Measurements from ENCODE around the gene ABI3.
A peak's percentile ranks its signal among the peaks of the same experiment; 100 is the strongest.

The ABI3 gene

GRCh38 chr17:49197346-49197998, 13.0 kb upstream of the ABI3 start:
- no peak for DNase-seq (ENCODE audit: low read depth in 3 of 3)

- DNase-seq (ENCODE audit: low read depth in 3 of 3), result no peak
Measured at GRCh38 chr17:49198211-49198610, 12.3 kb upstream of the ABI3 start.

DNA sequence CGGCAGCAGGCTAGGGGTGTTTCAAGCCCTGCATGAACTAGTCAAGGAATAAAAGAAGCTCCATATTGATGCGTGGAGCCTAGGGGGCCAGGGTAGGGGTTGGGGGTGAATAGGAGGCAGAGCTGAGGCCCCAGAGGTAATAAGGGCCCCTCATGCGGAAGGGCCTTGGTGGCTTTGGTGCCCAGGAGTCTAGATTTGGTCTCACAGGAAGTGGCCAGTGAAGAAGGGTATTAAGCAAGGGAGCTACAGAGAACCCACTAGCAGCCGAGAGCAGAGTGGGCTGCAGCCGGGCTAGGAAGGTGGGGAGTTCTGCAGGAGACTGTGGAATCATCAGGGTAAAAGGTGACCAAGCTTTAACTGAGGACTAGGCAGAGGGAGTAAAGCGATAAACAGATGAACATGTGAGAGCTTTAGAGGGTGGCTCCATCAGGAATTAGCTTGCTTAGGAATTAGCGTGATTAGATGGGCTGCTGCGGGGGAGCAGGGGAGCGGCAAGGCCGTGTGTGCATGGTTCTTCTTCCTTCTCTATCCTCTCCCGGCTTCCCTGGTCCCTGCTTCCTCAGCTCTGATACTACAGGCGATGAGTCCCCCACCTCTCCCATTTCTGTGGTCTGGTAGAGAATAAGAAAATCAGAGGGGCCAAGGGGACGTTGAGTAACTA, 10.0 kb upstream of the ABI3 start:
- DNase-seq (ENCODE audit: low read depth in 3 of 3), result no peak

DNA sequence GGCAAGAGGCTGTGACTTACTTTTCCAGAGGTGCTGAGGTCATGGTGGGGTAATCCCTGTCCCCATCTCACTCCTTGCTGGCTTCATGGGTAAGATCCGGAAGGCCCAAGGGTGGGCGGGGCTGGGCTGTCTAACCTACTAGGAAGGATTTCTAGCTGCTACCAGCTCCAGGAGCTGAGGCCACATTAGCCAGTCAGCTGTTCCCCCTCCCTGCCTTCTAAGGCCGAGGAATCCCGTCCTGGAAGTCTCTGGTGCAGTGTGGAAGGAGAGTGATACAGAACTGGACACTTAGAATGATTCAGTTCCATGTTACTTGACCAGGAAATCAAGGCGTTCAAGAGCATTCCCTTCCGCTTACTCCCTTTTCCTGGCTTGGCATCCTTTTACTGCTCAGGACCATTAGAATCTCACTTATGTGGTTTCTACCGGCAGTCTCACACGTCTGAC, 9.0 kb upstream of the ABI3 start:
- DNase-seq (ENCODE audit: low read depth in 3 of 3), result no peak

- no peak for DNase-seq (ENCODE audit: low read depth in 3 of 3)
Measured at GRCh38 chr17:49203796-49204195, 6.7 kb upstream of the ABI3 start.

DNA sequence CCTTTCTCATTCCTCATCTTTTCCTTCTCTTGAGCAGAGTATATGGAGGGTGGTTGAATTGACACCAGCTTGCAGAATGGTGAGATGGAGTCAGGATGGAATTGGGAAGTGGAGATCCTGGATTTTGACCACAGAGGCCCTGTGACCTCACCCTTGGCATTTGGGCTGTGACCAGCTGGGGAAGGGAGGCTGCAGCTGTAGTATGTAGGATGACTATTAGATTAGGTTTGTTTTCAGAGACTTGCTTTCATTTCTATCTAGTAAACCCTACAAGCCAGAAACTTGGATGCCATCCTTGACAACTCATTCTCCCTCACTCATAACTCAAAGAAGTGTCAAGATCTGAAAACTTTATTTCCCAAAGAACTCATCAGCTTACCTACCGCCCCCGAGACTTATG, 6.0 kb upstream of the ABI3 start:
- no peak for DNase-seq (ENCODE audit: low read depth in 3 of 3)

DNA sequence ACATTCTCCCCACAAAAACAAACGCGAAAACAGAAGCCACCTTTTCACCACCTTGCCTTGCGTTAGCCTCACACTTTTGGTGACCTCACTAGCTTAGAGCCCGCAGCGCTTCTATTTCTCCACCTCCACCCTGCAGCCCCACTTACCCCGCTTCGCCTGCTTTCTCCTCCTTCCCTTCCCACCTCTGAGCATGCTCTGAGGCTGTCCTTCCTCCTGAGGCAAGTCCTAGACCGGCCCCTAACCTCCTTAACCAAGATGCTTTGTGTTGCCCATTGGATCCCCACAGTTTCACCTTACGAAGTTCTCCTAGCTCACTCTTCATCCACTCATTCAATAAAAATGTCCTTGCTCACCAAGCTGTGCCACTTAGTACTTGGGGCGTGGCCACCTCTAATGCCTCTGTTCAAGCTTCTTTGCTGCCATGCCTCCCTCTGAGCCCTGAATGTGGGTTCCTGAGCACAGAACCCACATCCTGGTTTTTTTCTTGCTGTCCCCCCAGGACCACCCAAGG, 1.4 kb upstream of the ABI3 start:
- DNase-seq (ENCODE audit: low read depth in 3 of 3), result no peak

GRCh38 chr17:49213399-49213798, 2.9 kb downstream of the ABI3 start:
- no peak for DNase-seq (ENCODE audit: low read depth in 3 of 3)

DNA sequence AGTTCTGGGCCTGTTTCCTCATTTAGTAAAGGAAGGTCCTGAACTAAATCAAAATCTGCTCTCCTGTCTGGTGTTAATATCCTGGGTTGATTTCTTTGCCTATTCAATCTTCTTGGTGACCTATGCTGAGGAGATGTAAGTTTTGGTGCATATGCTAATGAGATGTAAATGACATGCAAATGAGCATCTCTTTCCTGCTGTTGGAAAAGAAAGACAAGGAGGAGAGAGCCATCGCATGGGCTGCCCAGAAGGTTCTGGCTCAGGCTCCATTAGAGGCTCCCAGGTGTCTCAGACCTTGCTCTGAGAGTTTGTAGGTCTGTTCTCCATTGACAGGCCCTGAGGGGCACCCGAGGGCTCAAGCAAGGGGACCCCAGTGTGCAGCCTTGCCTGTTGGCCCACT, 3.3 kb downstream of the ABI3 start:
- DNase-seq (ENCODE audit: low read depth in 3 of 3), result no peak

DNA sequence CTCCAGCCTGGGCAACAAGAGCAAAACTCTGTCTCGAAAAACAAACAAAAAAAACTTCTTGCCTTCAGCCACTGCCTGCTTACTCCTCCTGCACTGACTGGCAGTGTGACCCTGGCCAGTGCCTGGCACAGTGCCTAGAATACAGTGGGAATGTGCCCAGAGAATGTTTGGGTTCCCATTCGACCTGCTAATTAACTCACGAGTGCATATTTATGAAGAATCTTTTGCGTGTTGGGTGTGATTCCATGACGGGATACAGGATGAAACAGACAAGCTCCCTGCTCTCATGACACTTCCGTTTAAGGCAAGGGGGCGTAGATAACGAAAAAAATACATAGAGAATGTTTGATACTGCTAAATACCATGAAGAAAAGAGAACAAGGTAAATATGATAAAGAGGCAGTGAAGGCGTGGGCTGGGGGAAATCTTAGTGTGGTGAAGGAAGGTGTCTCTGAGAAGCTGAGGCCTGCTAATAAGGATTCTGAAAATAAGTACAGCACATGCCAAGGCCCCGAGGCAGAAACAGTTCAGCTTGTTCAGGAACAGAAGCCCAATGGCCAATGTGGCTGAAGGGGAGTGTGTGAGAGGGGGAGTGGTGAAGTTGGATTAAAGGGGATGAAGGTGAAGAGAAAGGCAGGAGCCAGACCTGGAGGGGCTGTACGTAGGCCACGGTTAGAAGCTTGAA, 4.3 kb downstream of the ABI3 start:
- DNase-seq (ENCODE audit: low read depth in 3 of 3), result no peak

- DNase-seq (ENCODE audit: low read depth in 3 of 3), result no peak
Measured at GRCh38 chr17:49216482-49216881, 6.0 kb downstream of the ABI3 start.

- DNase-seq (ENCODE audit: low read depth in 3 of 3), result no peak
Measured at GRCh38 chr17:49216953-49217650, 6.6 kb downstream of the ABI3 start.

DNA sequence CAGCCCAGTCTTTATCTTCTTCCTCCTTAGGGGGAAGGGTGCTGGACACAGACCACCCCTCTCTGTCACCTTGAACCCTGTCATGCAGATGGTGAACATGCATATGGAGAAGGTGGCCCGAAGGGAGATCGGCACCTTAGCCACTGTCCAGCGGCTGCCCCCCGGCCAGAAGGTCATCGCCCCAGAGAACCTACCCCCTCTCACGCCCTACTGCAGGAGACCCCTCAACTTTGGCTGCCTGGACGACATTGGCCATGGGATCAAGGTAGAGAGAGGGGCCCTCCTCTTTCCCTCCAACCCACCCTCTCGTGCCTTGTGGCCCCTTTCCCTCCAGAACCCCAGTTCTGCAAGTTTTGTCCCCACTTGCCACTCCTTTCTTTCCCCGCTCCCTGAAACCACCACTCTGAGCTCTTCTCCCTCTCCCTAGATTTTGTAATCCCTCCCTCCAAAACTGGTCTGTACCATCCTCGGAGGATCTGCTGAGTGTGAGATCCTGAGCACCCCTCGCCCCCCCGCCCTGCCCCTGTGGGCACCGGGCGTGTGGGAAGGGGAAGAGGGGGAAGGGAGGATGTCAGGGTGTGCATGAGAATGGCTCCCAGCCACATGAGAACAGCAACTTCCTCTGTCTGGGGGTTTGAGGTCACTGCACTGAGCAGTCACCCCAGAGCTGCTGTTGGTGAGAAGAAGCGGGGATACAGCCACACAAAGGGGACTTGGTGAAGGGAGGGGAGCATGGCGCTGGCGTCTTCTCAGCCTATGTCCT, 7.3 kb downstream of the ABI3 start:
- no peak for DNase-seq (ENCODE audit: low read depth in 3 of 3)

- DNase-seq (ENCODE audit: low read depth in 3 of 3), result no peak
Measured at GRCh38 chr17:49218941-49219913, 8.7 kb downstream of the ABI3 start.

DNA sequence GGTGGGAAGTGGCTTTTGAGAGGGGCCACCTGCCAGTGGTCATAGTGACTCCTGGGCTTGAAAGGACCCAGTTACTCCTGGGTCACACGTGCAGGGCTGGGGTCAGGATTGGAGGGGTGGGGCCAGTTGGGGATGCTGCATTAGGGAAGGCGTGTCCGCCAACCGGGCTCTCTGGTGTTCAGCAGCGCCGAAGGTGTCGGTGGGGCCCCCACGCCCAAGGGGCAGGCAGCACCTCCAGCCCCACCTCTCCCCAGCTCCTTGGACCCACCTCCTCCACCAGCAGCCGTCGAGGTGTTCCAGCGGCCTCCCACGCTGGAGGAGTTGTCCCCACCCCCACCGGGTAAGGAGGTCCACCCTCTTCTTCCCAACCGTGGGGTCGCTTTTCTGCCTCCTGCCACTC, 9.5 kb downstream of the ABI3 start:
- DNase-seq (ENCODE audit: low read depth in 3 of 3), result no peak

GRCh38 chr17:49223168-49223516, 12.6 kb downstream of the ABI3 start:
- no peak for DNase-seq (ENCODE audit: low read depth in 3 of 3)

DNA sequence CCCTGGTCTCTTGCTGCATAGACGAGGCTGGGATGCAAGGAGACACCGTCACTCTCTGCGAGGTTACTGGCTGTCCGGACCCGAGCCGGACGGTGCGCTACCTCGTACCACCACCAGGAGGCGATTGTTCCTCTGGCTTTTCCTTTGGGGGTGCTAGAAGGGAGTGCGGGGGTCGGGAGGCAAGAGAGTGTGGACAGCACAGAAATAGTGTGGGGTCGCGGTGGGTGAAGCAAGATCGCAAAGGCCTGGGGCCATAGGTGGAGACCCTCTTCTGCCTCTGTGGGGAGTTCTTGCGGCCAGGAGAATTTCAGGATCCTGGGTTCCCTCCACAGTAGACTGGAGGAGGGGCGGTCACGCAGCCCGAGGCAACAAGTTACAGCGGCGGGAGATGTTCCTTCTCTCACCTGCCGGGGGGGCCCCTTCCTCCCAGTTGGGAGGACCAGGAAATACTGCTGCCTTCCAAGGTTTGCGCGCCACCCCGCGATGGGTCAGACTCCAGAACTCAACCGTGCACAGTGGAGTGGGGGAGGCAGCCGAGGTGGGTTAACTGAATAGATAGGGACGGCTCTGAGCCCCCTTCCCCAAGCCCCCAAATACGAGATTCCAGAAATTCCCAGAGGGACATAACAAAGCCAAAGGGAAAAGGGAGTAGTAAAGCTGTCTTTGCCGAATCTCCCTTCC, 13.2 kb downstream of the ABI3 start:
- peak in 2 of 3 experiments; percentile 55 to 70 for DNase-seq (ENCODE audit: low read depth in 3 of 3)

DNA sequence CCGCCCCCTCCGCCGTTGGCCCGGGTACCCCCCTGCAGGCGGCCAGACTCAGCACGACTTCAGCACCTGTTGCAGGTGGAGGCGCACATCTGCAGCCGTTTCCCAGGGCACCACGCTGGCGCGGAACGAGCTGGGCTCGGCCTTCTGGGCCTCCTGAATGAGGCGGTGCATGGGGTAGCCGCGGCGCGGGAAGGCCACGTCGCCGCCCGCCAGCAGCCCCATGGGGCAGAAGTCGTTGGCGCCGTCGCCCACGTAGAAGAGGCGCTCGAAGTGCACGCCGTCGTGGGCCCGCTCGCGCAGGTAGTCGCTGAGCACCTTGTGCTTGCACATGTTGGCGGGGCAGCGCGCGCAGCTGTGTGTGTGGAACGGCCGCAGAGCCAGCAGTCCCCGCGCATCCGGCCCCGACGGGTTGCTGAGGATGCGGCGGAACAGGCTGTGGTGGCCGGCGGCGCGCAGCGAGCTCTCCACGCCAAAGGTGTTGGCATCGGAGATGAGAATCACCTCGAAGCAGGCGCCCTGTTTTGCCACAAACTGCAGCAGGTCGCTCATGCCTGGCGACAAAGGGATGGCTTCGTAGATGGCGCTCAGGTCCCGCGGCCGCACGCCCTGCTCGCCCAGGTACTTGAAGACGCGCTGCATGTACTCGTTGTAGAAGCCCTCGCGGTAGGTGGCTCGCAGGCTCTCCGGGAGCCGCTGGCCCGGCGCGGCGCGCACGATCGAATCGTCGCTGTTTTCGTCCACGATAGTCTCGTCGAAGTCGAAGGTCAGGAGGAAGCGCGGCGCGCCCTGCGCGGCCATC, 13.9 kb downstream of the ABI3 start:
- DNase-seq (ENCODE audit: low read depth in 3 of 3), result peak in 1 of 3 experiments; percentile 48

- no peak for DNase-seq (ENCODE audit: low read depth in 3 of 3)
Measured at GRCh38 chr17:49224997-49225337, 14.5 kb downstream of the ABI3 start.
